NB4 (cell line): ENCODE results near the gene MPP2.

Experiments used
- POLR2A ChIP-seq: IDR thresholded peaks from 2 replicates; pipeline ENCODE4 v1.6.1; 2011; ENCODE audit warnings: mild to moderate bottlenecking; ENCODE audit not compliant: insufficient read length; ENCODE audit errors: extremely low read depth
- TF ChIP-seq, protein P1 (sequence below): IDR thresholded peaks from one replicate; pipeline ENCODE4 v1.5.1; 2012; ENCODE audit warnings: low read depth, low read length
- TF ChIP-seq, protein P2 (sequence below): IDR thresholded peaks from 2 replicates; pipeline ENCODE4 v1.6.1; 2011; ENCODE audit warnings: low read depth, low read length

DNA sequence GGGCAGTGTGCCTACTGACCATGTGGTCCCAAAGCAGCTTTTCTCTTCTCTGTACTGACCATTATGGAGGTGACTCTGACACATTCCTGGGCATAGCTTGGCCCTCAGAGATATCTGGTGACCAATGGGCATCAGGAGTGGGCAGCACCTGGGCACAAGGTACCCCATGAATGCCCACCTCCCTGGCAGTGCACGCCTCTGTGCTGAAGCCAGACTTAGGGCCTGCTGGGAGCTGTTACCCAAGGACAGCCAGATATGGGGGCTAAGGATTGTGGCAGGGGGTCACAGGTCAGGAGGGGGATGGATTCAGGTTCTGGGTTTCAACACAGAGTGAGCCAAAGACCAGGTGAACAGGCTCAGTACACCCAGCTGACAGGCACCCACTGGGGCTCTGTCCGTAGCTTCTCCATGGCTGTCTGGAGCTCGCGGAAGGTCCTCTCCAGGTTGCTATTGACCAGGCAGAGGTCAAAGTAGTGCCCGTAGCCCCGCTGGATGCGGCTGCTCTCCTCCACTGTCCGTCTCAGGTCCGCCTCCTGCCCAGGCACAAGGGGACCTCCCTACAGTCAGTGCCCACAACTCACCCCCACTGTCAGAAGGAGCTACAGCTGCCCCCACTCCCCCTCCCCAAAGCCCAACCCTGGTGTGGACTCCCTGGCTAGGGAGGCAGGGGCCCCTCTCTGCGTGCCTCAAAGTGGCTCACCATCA lies 29.7 kb downstream of the MPP2 start:
- TF ChIP-seq, protein P1, sequence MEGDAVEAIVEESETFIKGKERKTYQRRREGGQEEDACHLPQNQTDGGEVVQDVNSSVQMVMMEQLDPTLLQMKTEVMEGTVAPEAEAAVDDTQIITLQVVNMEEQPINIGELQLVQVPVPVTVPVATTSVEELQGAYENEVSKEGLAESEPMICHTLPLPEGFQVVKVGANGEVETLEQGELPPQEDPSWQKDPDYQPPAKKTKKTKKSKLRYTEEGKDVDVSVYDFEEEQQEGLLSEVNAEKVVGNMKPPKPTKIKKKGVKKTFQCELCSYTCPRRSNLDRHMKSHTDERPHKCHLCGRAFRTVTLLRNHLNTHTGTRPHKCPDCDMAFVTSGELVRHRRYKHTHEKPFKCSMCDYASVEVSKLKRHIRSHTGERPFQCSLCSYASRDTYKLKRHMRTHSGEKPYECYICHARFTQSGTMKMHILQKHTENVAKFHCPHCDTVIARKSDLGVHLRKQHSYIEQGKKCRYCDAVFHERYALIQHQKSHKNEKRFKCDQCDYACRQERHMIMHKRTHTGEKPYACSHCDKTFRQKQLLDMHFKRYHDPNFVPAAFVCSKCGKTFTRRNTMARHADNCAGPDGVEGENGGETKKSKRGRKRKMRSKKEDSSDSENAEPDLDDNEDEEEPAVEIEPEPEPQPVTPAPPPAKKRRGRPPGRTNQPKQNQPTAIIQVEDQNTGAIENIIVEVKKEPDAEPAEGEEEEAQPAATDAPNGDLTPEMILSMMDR = no peak
- TF ChIP-seq POLR2A = no peak
- TF ChIP-seq, protein P2, sequence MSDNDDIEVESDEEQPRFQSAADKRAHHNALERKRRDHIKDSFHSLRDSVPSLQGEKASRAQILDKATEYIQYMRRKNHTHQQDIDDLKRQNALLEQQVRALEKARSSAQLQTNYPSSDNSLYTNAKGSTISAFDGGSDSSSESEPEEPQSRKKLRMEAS = no peak
